Thyroid gland (tissue), 4 donors: Measurements from ENCODE around the gene SPP2. TPM values are rescaled to one million over a fixed set of nuclear protein-coding genes. Genes with fewer than 3 reads are reported as not detected.

Source experiments
- DNase-seq, 2 donors: peaks; one replicate each; pipeline ENCODE4 v3.0.0-alpha.2; 2019
- H3K27ac ChIP-seq, 3 donors: fragments of 200-600 bp; sonication (generic); 1 replicate in 2 of 3; 2 replicates in 1 of 3; pipeline ENCODE4 v1.5.1; 2016 to 2019; ENCODE audit warnings: mild to moderate bottlenecking in 1 of 3, moderate library complexity in 1 of 3
- H3K27me3 ChIP-seq: fragments of 200-600 bp; sonication (generic); one replicate; pipeline ENCODE4 v1.5.1; 2019
- H3K36me3 ChIP-seq, 2 donors: fragments of 200-600 bp; sonication (generic); one replicate each; pipeline ENCODE4 v1.5.1; 2016 to 2019
- H3K4me1 ChIP-seq, 2 donors: fragments of 200-600 bp; sonication (generic); one replicate each; pipeline ENCODE4 v1.5.1; 2017 to 2019
- H3K4me3 ChIP-seq, 3 donors: fragments of 200-600 bp; sonication (generic); replicated peaks in 1 of 3; 1 replicate in 2 of 3; 2 replicates in 1 of 3; pipeline ENCODE4 v1.5.1; 2016; ENCODE audit warnings: mild to moderate bottlenecking in 1 of 3
- H3K9me3 ChIP-seq: fragments of 200-600 bp; sonication (generic); one replicate; pipeline ENCODE4 v1.5.1; 2017
- CTCF ChIP-seq, 6 experiments: fragments of 200-600 bp in 3 of 6; fragments of 450-650 bp in 3 of 6; sonication (generic) in 3 of 6; IDR thresholded peaks; one replicate each; pipeline ENCODE4 v1.5.1; 2016 to 2019; ENCODE audit warnings: antibody characterized with exemption in 6 of 6, mild to moderate bottlenecking in 2 of 6, inconsistent platforms in 1 of 6, moderate library complexity in 1 of 6
- POLR2A ChIP-seq, 2 donors: fragments of 450-650 bp; IDR thresholded peaks; one replicate each; pipeline ENCODE4 v1.6.1; 2017; ENCODE audit warnings: antibody characterized with exemption in 2 of 2, mild to moderate bottlenecking in 2 of 2, moderate library complexity in 1 of 2
- WGBS, 2 donors: methylation state at CpG; one replicate each; pipeline ENCODE4 v1.1.5; 2017; 5-methylcytosine and 5-hydroxymethylcytosine counted together
- intact Hi-C: fragments of 100-400 bp; cut with DNase I; formaldehyde crosslinking; loops from one replicate; pipeline ENCODE4 v1.15.1; 2023
- total RNA-seq, 4 donors: library from RNA; depleted of rRNA; stranded (reverse); fragments of >200 nt; gene quantifications; one replicate each; pipeline ENCODE4 v1.2.3, GENCODE V29; 2016

The SPP2 gene
- total RNA-seq, 4 donors from 2014 or later = not detected

GRCh38 chr2:234107861-234108260 lies 57.4 kb downstream of the SPP2 start:
- intact Hi-C loops = no loop called here
- TF ChIP-seq CTCF (IDR thresholded peaks at IDR 0.05) = no peak
- no peak for TF ChIP-seq POLR2A (IDR thresholded peaks at IDR 0.05)
- Histone ChIP-seq H3K27ac (no peak overlapping the region), H3K4me3 (no peak overlapping the region), H3K4me1 (no peaks in the 10 kb centered on the region), H3K9me3 (no peaks in the 10 kb centered on the region), H3K27me3 (no peaks in the 10 kb centered on the region), H3K36me3 (no peaks in the 10 kb centered on the region)
- 85 to 94% methylated on average over 1 of the region's 1 CpG for WGBS, 2 donors
- no peak for DNase-seq

- DNase-seq = no peak
- intact Hi-C loops = no loop called here
- no peaks in the 10 kb centered on the region for H3K9me3 ChIP-seq
- H3K27me3 ChIP-seq = no peaks in the 10 kb centered on the region
- H3K4me3 ChIP-seq = no peak overlapping the region
- H3K4me1 ChIP-seq = no peaks in the 10 kb centered on the region
- 89 to 92% methylated on average over 8 of the region's 8 CpGs for WGBS, 2 donors
- H3K27ac ChIP-seq = no peak overlapping the region
- H3K36me3 ChIP-seq = no peaks in the 10 kb centered on the region
- TF ChIP-seq CTCF (IDR thresholded peaks at IDR 0.05) (no peak), POLR2A (IDR thresholded peaks at IDR 0.05) (no peak)
Observed at GRCh38 chr2:234109321-234109720, 58.8 kb downstream of the SPP2 start.

- intact Hi-C loops = no loop called here
- no peak for DNase-seq
- Histone ChIP-seq H3K4me1 (no peaks in the 10 kb centered on the region), H3K27ac (no peak overlapping the region), H3K36me3 (no peaks in the 10 kb centered on the region), H3K9me3 (no peaks in the 10 kb centered on the region), H3K4me3 (no peak overlapping the region), H3K27me3 (no peaks in the 10 kb centered on the region)
- TF ChIP-seq POLR2A (IDR thresholded peaks at IDR 0.05) (no peak), CTCF (IDR thresholded peaks at IDR 0.05) (no peak)
Observed at GRCh38 chr2:234110219-234110618, 59.7 kb downstream of the SPP2 start.

- Histone ChIP-seq H3K27me3 (no peaks in the 10 kb centered on the region), H3K9me3 (no peaks in the 10 kb centered on the region)
- 60 to 74% methylated on average over 1 of the region's 1 CpG for WGBS, 2 donors
Observed at GRCh38 chr2:234111523-234111922, 61.0 kb downstream of the SPP2 start.

GRCh38 chr2:234116010-234116409 lies 65.5 kb downstream of the SPP2 start:
- Histone ChIP-seq H3K4me1 (no peaks in the 10 kb centered on the region), H3K27ac (no peak overlapping the region), H3K4me3 (no peak overlapping the region), H3K27me3 (no peaks in the 10 kb centered on the region), H3K9me3 (no peaks in the 10 kb centered on the region), H3K36me3 (no peaks in the 10 kb centered on the region)
- WGBS, 2 donors = 77 to 80% methylated on average over 4 of the region's 4 CpGs
- intact Hi-C loops = no loop called here
- TF ChIP-seq CTCF (IDR thresholded peaks at IDR 0.05) = no peak
- no peak for TF ChIP-seq POLR2A (IDR thresholded peaks at IDR 0.05)
- DNase-seq = no peak

More at GRCh38 chr2:234111523-234111922, 61.0 kb downstream of the SPP2 start:
- Histone ChIP-seq H3K4me1 (no peaks in the 10 kb centered on the region), H3K36me3 (no peaks in the 10 kb centered on the region), H3K27ac (no peak overlapping the region), H3K4me3 (no peak overlapping the region)
- no peak for TF ChIP-seq CTCF (IDR thresholded peaks at IDR 0.05)
- no peak for TF ChIP-seq POLR2A (IDR thresholded peaks at IDR 0.05)
- DNase-seq = no peak
- intact Hi-C loops = no loop called here
